GM12801 (cell line): Measurements from ENCODE around the gene FRMD3.

Source experiments
- CTCF ChIP-seq: IDR thresholded peaks from one replicate; pipeline ENCODE4 v1.5.1; 2011; ENCODE audit warnings: control low read depth; ENCODE audit not compliant: insufficient read length; ENCODE audit errors: extremely low read depth

Gene FRMD3

GRCh38 chr9:83405759-83406158 lies 132.4 kb downstream of the FRMD3 start:
- no peak for TF ChIP-seq CTCF

- no peak for TF ChIP-seq CTCF
These were observed 134.5 kb downstream of the FRMD3 start for GRCh38 chr9:83403527-83404238.

GRCh38 chr9:83401328-83401900 lies 136.8 kb downstream of the FRMD3 start:
- no peak for TF ChIP-seq CTCF

- no peak for TF ChIP-seq CTCF
These were observed 141.4 kb downstream of the FRMD3 start for GRCh38 chr9:83396813-83397212.

GRCh38 chr9:83396342-83396741 lies 141.9 kb downstream of the FRMD3 start:
- TF ChIP-seq CTCF = no peak

GRCh38 chr9:83392228-83392627 lies 146.0 kb downstream of the FRMD3 start:
- TF ChIP-seq CTCF = no peak

GRCh38 chr9:83388346-83388745 lies 149.9 kb downstream of the FRMD3 start:
- no peak for TF ChIP-seq CTCF
